ENCODE measurements around the gene ASNSD1.

Gene ASNSD1

DNA sequence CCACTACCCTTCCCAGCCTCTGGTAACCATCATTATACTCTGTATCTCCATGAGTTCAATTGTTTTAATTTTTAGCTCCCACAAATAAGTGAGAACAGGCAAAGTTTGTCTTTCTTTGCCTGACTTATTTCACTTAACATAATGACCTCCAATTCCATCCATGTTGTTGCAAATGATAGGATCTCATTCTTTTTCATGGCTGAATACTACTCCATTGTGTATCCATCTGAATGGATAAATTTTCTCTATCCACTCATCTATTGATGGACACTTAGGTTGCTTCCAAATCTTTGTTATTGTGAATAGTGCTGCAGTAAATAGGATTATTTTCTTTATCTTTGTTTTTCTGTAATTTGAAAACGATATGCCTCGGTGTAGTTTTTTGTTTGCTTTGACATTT lies 39.4 kb downstream of the ASNSD1 start:
- TF ChIP-seq GATA3 (IDR thresholded peaks at IDR 0.05; ENCODE audit: low read depth, low read length) (no peak), GATA2 (IDR thresholded peaks at IDR 0.05; ENCODE audit: low read depth, low read length) (no peak)

DNA sequence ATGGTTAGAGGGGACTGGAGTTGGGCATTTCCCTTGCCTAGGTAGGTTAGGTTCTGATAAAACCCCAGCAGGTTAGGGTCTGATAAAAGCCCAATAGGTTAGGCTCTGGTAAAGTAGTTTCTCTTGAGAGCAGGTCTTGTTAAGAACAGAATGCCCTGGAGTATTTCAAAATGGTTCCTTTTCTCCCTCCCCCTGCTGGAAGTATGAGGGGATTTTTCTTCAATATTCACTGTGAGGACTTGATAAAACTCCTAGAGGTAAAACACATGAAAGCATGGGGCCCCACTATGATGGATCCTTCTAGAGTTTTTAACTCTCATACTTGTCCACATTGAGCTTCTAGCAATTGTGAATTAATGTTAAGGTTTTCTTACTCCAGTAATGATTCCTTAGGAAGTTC lies 40.8 kb downstream of the ASNSD1 start:
- TF ChIP-seq GATA2 (IDR thresholded peaks at IDR 0.05; ENCODE audit: low read depth, low read length), result no peak

DNA sequence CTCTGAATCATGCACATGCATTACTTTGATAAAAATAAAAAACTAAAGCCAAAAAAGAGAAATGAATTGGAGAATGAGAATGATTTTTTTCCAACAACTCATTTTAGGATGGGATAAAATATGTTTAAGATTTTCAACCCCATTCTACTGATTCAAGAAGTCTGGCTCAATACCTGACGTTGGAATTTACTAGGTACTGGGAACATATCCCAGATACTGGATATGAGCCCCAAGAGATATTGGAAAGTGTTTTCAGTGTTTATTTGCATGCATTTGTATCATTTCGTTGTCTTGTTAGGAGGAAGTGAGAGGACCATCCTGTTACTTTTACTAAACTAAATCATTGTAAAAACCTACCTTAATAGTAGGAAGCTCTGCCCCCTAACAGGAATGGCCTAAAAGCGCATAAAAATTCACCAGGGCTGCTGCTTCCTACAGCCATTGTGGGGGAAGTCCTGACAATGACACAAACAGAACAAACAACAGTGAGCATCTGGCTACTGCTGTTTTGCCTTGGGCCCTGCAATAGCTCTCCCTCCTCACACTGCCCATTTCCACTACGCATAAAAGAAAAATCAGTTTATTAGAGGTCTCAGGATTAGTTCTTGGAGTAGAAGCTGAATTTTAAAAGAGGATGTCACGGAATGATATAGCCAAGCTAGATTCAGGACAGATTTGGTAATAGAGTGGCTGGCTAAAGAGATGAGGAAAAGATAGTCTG lies 48.4 kb downstream of the ASNSD1 start:
- TF ChIP-seq GATA3 (IDR thresholded peaks at IDR 0.05; ENCODE audit: low read depth, low read length) (no peak), GATA2 (IDR thresholded peaks at IDR 0.05; ENCODE audit: low read depth, low read length) (no peak)

DNA sequence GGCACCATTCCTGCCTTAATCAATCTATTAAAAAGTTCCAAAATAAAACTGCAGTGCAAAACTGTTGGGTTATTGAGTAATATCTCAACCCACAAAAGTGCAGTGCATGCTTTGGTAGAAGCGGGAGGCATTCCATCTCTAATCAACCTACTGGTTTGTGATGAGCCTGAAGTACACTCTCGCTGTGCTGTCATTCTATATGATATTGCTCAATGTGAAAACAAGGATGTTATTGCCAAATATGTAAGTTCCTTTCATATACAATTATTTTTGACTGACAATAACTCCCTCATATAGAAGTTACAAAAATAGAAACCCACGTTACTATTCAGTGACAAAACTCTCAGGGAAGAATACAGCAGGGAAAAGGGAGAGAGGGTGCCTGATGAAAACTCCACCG lies 58.3 kb downstream of the ASNSD1 start:
- no peak for TF ChIP-seq GATA3 (IDR thresholded peaks at IDR 0.05; ENCODE audit: low read depth, low read length)
- TF ChIP-seq GATA2 (IDR thresholded peaks at IDR 0.05; ENCODE audit: low read depth, low read length), result no peak

Data from SH-SY5Y (cell line).